Activated T-helper 2 cell treated with anti-CD3 and anti-CD28 coated beads, Interferon-gamma antibody, Interleukin-2, Interleukin-4, amounts not matched to agents 10 μg/mL and 5 μg/mL and 100 μg/mL, durations not matched to agents 14 hours and 24 hours and 36 hours (primary cell): ENCODE results near the gene IMP4. TPM values are rescaled to one million over a fixed set of nuclear protein-coding genes. Genes with fewer than 3 reads are reported as not detected.
"Not testable (repeated sequence)": the region's sequence is repeated elsewhere in the genome, so short reads cannot be mapped to it uniquely, and the experiment has no call there.

ENCODE experiments used
- DNase-seq: peaks from one replicate; pipeline ENCODE4 v3.0.0; 2021; ENCODE audit warnings: low spot score
- H3K27ac Mint-ChIP-seq: one replicate; pipeline ENCODE4 v1.8.0; 2021; ENCODE audit warnings: mixed read lengths
- H3K27me3 Mint-ChIP-seq: one replicate; pipeline ENCODE4 v1.8.0; 2021; ENCODE audit warnings: low read depth, mixed read lengths
- H3K36me3 Mint-ChIP-seq: one replicate; pipeline ENCODE4 v1.8.0; 2021; ENCODE audit warnings: low read depth, mixed read lengths
- H3K4me1 Mint-ChIP-seq: one replicate; pipeline ENCODE4 v1.8.0; 2021; ENCODE audit warnings: low read depth, mixed read lengths
- H3K4me3 Mint-ChIP-seq: one replicate; pipeline ENCODE4 v1.8.0; 2021; ENCODE audit warnings: low read depth, mild to moderate bottlenecking, moderate library complexity, mixed read lengths
- H3K9me3 Mint-ChIP-seq: one replicate; pipeline ENCODE4 v1.8.0; 2021; ENCODE audit warnings: mixed read lengths
- intact Hi-C: fragments of 100-400 bp; cut with micrococcal nuclease; formaldehyde crosslinking; loops from one replicate; pipeline ENCODE4 v1.15.1; 2023
- total RNA-seq: library from RNA; stranded (reverse); gene quantifications from 2 replicates; pipeline ENCODE4 v1.2.3, GENCODE V29; 2022

Gene IMP4
- total RNA-seq, 1 donor from 2014 or later: 142 TPM

DNA sequence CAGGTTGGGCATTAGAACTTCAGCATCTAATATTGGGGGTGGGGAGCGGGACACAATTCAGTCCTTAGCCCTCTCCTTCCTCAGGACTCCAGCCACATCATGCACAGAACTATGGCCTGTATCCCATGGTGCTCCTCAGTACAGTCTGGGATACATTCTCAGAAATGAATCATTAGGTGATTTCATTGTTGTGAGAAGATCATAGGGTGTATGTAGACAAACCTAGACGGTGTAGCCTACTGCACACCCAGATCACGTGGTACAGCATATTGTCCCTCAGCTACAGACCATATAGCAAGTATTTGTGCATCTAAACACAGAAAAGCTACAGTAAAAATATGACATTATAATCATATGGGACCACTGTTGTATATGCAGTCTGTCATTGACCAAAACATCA, 23.2 kb upstream of the IMP4 start:
- DNase-seq: no peak
- H3K4me3 Mint-ChIP-seq: no peak overlapping the region
- intact Hi-C loops: no loop called here
- H3K27ac Mint-ChIP-seq: no peak overlapping the region
- peaks cover 16% of the 10 kb centered on the region for H3K27me3 Mint-ChIP-seq
- H3K36me3 Mint-ChIP-seq: no peaks in the 10 kb centered on the region
- H3K9me3 Mint-ChIP-seq: no peaks in the 10 kb centered on the region
- H3K4me1 Mint-ChIP-seq: no peaks in the 10 kb centered on the region

- Mint-ChIP-seq H3K36me3 (no peaks in the 10 kb centered on the region), H3K27me3 (peaks cover 48% of the 10 kb centered on the region)
These were observed 14.8 kb upstream of the IMP4 start for GRCh38 chr2:130327703-130328527.

DNA sequence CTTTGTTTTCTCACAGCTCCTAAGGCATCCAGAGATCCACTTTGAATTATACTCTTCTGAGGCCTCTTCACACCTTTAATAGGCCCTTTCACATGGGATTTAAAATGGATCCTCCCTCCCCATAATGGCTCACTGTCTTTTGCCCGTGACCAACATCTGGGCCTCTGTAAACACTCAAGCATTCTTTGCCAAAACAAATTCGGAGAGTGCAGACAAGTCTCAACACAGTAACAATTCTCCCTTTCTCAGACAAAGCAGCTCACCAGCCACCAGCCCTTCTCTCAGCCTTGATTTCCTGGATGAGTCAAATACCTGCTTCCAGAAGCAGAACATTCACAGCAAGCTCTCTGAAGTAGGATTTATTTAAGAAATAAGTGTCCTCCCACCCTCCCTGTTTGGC, 14.0 kb upstream of the IMP4 start:
- intact Hi-C loops: no loop called here
- DNase-seq: no peak
- H3K27ac Mint-ChIP-seq: no peak overlapping the region
- peaks cover 42% of the 10 kb centered on the region for H3K27me3 Mint-ChIP-seq
- peaks cover 5% of the 10 kb centered on the region for H3K4me1 Mint-ChIP-seq
- no peaks in the 10 kb centered on the region for H3K9me3 Mint-ChIP-seq
- no peaks in the 10 kb centered on the region for H3K36me3 Mint-ChIP-seq
- no peak overlapping the region for H3K4me3 Mint-ChIP-seq

More at GRCh38 chr2:130327703-130328527, 14.8 kb upstream of the IMP4 start:
- intact Hi-C loops: no loop called here
- no peak for DNase-seq
- H3K4me3 Mint-ChIP-seq: no peak overlapping the region
- peaks cover 5% of the 10 kb centered on the region for H3K4me1 Mint-ChIP-seq
- H3K27ac Mint-ChIP-seq: no peak overlapping the region
- no peaks in the 10 kb centered on the region for H3K9me3 Mint-ChIP-seq

DNA sequence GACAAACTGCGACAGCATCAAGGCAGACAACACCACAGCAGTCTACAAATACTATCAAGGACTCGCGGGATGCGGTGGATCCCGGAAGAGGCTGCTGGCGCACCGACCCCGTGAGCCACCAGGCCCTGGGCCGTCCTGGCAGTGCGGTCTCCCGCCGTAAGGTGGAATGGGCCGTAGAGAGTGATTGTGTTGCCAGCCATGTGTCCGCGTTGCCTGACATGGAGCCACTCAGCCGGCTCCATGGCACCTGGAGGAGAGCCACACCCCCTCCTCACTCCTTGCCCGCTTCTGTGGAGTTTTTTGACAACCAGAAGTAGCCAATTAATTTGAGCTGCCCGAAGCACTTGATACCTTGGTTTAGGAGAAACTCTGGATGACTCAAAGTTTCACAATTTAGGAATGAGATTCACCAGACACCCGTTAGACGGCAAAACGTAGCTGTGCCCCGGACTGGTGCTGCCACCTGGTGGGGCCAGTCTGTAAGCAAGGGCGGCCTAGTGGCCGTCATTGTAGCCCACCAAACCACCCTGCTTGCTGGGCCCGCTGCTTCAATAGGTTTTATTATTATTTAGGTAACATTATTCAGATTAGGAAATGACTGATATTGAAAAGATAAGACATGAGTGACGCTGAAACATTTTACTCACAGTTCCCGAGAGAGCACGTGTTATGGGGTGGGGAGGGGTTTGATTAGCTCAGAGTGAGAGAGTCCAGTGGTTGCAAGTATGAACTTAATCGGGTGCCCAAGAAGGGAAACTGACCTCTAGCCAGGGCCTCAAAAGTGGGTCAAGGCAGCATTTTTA, 10.2 kb upstream of the IMP4 start:
- Mint-ChIP-seq H3K9me3 (no peaks in the 10 kb centered on the region), H3K4me1 (peaks cover 5% of the 10 kb centered on the region)

GRCh38 chr2:130333253-130333652, 9.4 kb upstream of the IMP4 start:
- H3K4me3 Mint-ChIP-seq, H3K36me3 Mint-ChIP-seq, H3K27ac Mint-ChIP-seq, H3K9me3 Mint-ChIP-seq, DNase-seq, H3K4me1 Mint-ChIP-seq: not testable (repeated sequence)
- H3K27me3 Mint-ChIP-seq: peaks cover 34% of the 10 kb centered on the region
- intact Hi-C loops: loop anchor here (10.0 kb wide), 1 partner anchor 178 kb away; no protein-coding TSS in a partner anchor

More for the DNA sequence above, 10.2 kb upstream of the IMP4 start:
- no peak overlapping the region for H3K4me3 Mint-ChIP-seq
- peak; percentile 45 for DNase-seq
- intact Hi-C loops: loop anchor here (1.0 to 10.0 kb wide), 3 partner anchors 151 to 396 kb away; partner anchors contain the start of gene SMPD4
- H3K36me3 Mint-ChIP-seq: no peaks in the 10 kb centered on the region
- H3K27me3 Mint-ChIP-seq: peaks cover 36% of the 10 kb centered on the region
- no peak overlapping the region for H3K27ac Mint-ChIP-seq

- Mint-ChIP-seq H3K4me3 (no peak overlapping the region), H3K9me3 (no peaks in the 10 kb centered on the region), H3K4me1 (peaks cover 5% of the 10 kb centered on the region), H3K27ac (no peak overlapping the region), H3K36me3 (peaks cover 7% of the 10 kb centered on the region), H3K27me3 (peaks cover 26% of the 10 kb centered on the region)
- intact Hi-C loops: loop anchor here (10.0 kb wide), 1 partner anchor 179 kb away; no protein-coding TSS in a partner anchor
- no peak for DNase-seq
These were observed 8.7 kb upstream of the IMP4 start for GRCh38 chr2:130334026-130334425.

- peaks cover 17% of the 10 kb centered on the region for H3K36me3 Mint-ChIP-seq
- no peaks in the 10 kb centered on the region for H3K9me3 Mint-ChIP-seq
- no peak for DNase-seq
- H3K4me3 Mint-ChIP-seq: no peak overlapping the region
- intact Hi-C loops: loop anchor here (10.0 kb wide), 1 partner anchor 180 kb away; no protein-coding TSS in a partner anchor
- H3K27me3 Mint-ChIP-seq: peaks cover 21% of the 10 kb centered on the region
- H3K4me1 Mint-ChIP-seq: peaks cover 5% of the 10 kb centered on the region
- H3K27ac Mint-ChIP-seq: no peak overlapping the region
These were observed 7.5 kb upstream of the IMP4 start for GRCh38 chr2:130335226-130335625.

- Mint-ChIP-seq H3K27ac (no peak overlapping the region), H3K9me3 (no peaks in the 10 kb centered on the region), H3K27me3 (peaks cover 13% of the 10 kb centered on the region), H3K36me3 (peaks cover 24% of the 10 kb centered on the region), H3K4me1 (peaks cover 9% of the 10 kb centered on the region), H3K4me3 (no peak overlapping the region)
- DNase-seq: no peak
- intact Hi-C loops: loop anchor here (10.0 kb wide), 1 partner anchor 182 kb away; no protein-coding TSS in a partner anchor
These were observed 6.4 kb upstream of the IMP4 start for GRCh38 chr2:130336150-130336876.

DNA sequence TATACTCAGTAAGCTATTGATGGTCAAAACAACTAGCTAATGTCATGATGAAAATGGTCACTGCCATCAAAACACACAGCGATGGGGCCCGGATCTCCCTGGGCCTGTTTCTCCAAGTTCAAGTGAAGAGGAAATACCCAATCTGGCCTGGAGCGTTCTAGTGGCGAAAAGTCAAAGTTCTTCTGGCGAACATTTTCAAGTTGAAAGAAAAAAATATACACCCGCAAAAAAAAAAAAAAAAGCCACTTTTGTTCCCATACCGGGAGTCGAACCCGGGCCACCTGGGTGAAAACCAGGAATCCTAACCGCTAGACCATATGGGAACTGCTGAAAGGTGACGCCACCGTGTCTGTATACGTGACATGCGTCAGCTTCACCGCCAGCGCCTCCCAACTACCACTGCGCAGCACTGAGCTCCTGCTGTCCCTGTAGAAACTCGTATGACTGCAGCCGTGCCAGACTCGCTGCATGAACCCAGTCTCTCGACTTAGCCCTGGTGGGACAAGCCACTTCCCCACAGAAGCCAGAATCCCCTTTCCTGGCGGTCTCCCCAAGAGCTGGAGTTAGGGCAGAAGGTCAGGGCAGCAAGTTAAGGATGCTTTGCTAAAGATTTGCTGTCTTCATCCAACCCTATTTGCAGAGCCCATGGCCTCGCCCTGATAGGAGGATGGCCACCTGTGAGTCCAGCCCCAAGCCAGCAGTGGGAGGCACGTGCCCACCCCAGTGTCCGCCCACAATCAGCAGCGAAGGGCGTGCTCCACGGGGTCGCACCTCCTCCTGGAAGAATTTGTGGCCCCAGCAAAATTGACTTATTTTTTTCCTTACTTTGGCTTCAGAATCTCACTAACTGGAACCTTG, 5.6 kb upstream of the IMP4 start:
- Mint-ChIP-seq H3K27me3 (peaks cover 10% of the 10 kb centered on the region), H3K9me3 (no peaks in the 10 kb centered on the region), H3K4me3 (no peak overlapping the region), H3K4me1 (peaks cover 14% of the 10 kb centered on the region), H3K36me3 (peaks cover 24% of the 10 kb centered on the region), H3K27ac (no peak overlapping the region)
- peak; percentile 31 for DNase-seq
- intact Hi-C loops: loop anchor here (10.0 kb wide), 1 partner anchor 182 kb away; no protein-coding TSS in a partner anchor

- Mint-ChIP-seq H3K9me3 (no peaks in the 10 kb centered on the region), H3K27me3 (peaks cover 8% of the 10 kb centered on the region), H3K4me3 (no peak overlapping the region), H3K36me3 (peaks cover 27% of the 10 kb centered on the region), H3K27ac (no peak overlapping the region), H3K4me1 (peaks cover 9% of the 10 kb centered on the region)
- DNase-seq: no peak
- intact Hi-C loops: loop anchor here (10.0 kb wide), 1 partner anchor 183 kb away; no protein-coding TSS in a partner anchor
These were observed 4.9 kb upstream of the IMP4 start for GRCh38 chr2:130337735-130338325.

- Mint-ChIP-seq H3K27me3 (peaks cover 8% of the 10 kb centered on the region), H3K27ac (no peak overlapping the region), H3K9me3 (no peaks in the 10 kb centered on the region), H3K36me3 (peaks cover 33% of the 10 kb centered on the region), H3K4me1 (peaks cover 9% of the 10 kb centered on the region), H3K4me3 (no peak overlapping the region)
- no peak for DNase-seq
- intact Hi-C loops: loop anchor here (10.0 kb wide), 1 partner anchor 184 kb away; no protein-coding TSS in a partner anchor
These were observed 3.8 kb upstream of the IMP4 start for GRCh38 chr2:130338793-130339345.
